MG63 (cell line): ENCODE results near the gene WHAMM. TPM values are rescaled to one million over a fixed set of nuclear protein-coding genes. Genes with fewer than 3 reads are reported as not detected.
A peak's percentile ranks its signal among the peaks of the same experiment; 100 is the strongest.
"Not testable (repeated sequence)": the region's sequence is repeated elsewhere in the genome, so short reads cannot be mapped to it uniquely, and the experiment has no call there.

Source experiments
- DNase-seq: peaks from one replicate; pipeline ENCODE4 v3.0.0-alpha.2; 2020
- H3K27me3 ChIP-seq: fragments of 250-450 bp; sonication (Bioruptor Pico); 2 replicates; pipeline ENCODE4 v1.5.1; 2020; ENCODE audit warnings: mild to moderate bottlenecking, moderate library complexity
- H3K36me3 ChIP-seq: fragments of 250-450 bp; sonication (Bioruptor Pico); 2 replicates; pipeline ENCODE4 v1.5.1; 2020; ENCODE audit warnings: mild to moderate bottlenecking, moderate library complexity
- H3K4me3 ChIP-seq: fragments of 250-450 bp; sonication (Bioruptor Pico); 2 replicates; pipeline ENCODE4 v1.5.1; 2020; ENCODE audit warnings: mild to moderate bottlenecking, moderate library complexity
- H3K9me3 ChIP-seq: fragments of 250-450 bp; sonication (Bioruptor Pico); 2 replicates; pipeline ENCODE4 v1.5.1; 2020; ENCODE audit warnings: mild to moderate bottlenecking, moderate library complexity
- total RNA-seq: library from RNA; depleted of rRNA; stranded (reverse); fragments of >200 nt; shearing (Covaris generic); gene quantifications from 2 replicates; pipeline ENCODE4 v1.2.3, GENCODE V29; 2014; ENCODE audit warnings: low replicate concordance; rRNA removed

Gene WHAMM
- total RNA-seq = 3.6 and 6.2 TPM in 2 replicates

- peak within 1 kb of the TSS; percentile 80 for H3K4me3 ChIP-seq
- peaks cover 21% of the 10 kb centered on the region for H3K36me3 ChIP-seq
- H3K9me3 ChIP-seq = no peaks in the 10 kb centered on the region
- no peaks in the 10 kb centered on the region for H3K27me3 ChIP-seq
- peak; percentile 100 for DNase-seq
These were observed at the start of gene WHAMM for GRCh38 chr15:82809308-82810060. WHAMM (plus strand) TSS chr15:82809628; CDS start chr15:82809727, 99 bp downstream.

GRCh38 chr15:82763361-82764116 is 45.9 kb upstream of the WHAMM start:
- H3K4me3 ChIP-seq = no peak overlapping the region
- no peaks in the 10 kb centered on the region for H3K9me3 ChIP-seq

GRCh38 chr15:82764117-82764490 is 45.3 kb upstream of the WHAMM start:
- Histone ChIP-seq H3K27me3 (no peaks in the 10 kb centered on the region), H3K36me3 (peaks cover 35% of the 10 kb centered on the region), H3K9me3 (no peaks in the 10 kb centered on the region), H3K4me3 (no peak overlapping the region)
- DNase-seq = no peak

More at GRCh38 chr15:82763361-82764116, 45.9 kb upstream of the WHAMM start:
- H3K27me3 ChIP-seq = no peaks in the 10 kb centered on the region
- H3K36me3 ChIP-seq = peaks cover 41% of the 10 kb centered on the region
- no peak for DNase-seq

- Histone ChIP-seq H3K9me3 (no peaks in the 10 kb centered on the region), H3K36me3 (peaks cover 31% of the 10 kb centered on the region), H3K4me3 (no peak overlapping the region), H3K27me3 (no peaks in the 10 kb centered on the region)
- DNase-seq = no peak
These were observed 44.7 kb upstream of the WHAMM start for GRCh38 chr15:82764740-82765139.

GRCh38 chr15:82766201-82766600 is 43.2 kb upstream of the WHAMM start:
- not testable (repeated sequence) for DNase-seq, H3K27me3 ChIP-seq

GRCh38 chr15:82767163-82767829 is 42.1 kb upstream of the WHAMM start:
- H3K27me3 ChIP-seq = no peaks in the 10 kb centered on the region
- no peaks in the 10 kb centered on the region for H3K9me3 ChIP-seq
- H3K36me3 ChIP-seq = peaks cover 20% of the 10 kb centered on the region
- no peak overlapping the region for H3K4me3 ChIP-seq
- no peak for DNase-seq

More at GRCh38 chr15:82766201-82766600, 43.2 kb upstream of the WHAMM start:
- H3K4me3 ChIP-seq, H3K9me3 ChIP-seq: not testable (repeated sequence)
- H3K36me3 ChIP-seq = peaks cover 26% of the 10 kb centered on the region

GRCh38 chr15:82768414-82769054 is 40.9 kb upstream of the WHAMM start:
- DNase-seq = peak; percentile 21

GRCh38 chr15:82771789-82772607 is 37.4 kb upstream of the WHAMM start:
- Histone ChIP-seq H3K36me3 (peaks cover 5% of the 10 kb centered on the region; the same call in 1 of the 2 replicates), H3K27me3 (no peaks in the 10 kb centered on the region)
- DNase-seq = no peak

More at GRCh38 chr15:82768414-82769054, 40.9 kb upstream of the WHAMM start:
- H3K9me3 ChIP-seq = no peaks in the 10 kb centered on the region
- H3K27me3 ChIP-seq = no peaks in the 10 kb centered on the region
- H3K4me3 ChIP-seq = no peak overlapping the region
- peaks cover 17% of the 10 kb centered on the region for H3K36me3 ChIP-seq

GRCh38 chr15:82774496-82774895 is 34.9 kb upstream of the WHAMM start:
- Histone ChIP-seq H3K9me3 (no peaks in the 10 kb centered on the region), H3K4me3 (no peak overlapping the region), H3K36me3 (no peaks in the 10 kb centered on the region), H3K27me3 (no peaks in the 10 kb centered on the region)
- no peak for DNase-seq

More at GRCh38 chr15:82771789-82772607, 37.4 kb upstream of the WHAMM start:
- Histone ChIP-seq H3K9me3 (no peaks in the 10 kb centered on the region), H3K4me3 (no peak overlapping the region)

GRCh38 chr15:82778755-82779154 is 30.7 kb upstream of the WHAMM start:
- no peaks in the 10 kb centered on the region for H3K9me3 ChIP-seq
- H3K4me3 ChIP-seq = no peak overlapping the region
- no peaks in the 10 kb centered on the region for H3K27me3 ChIP-seq
- DNase-seq = no peak
- H3K36me3 ChIP-seq = no peaks in the 10 kb centered on the region

- Histone ChIP-seq H3K4me3 (no peak overlapping the region), H3K9me3 (no peaks in the 10 kb centered on the region), H3K27me3 (no peaks in the 10 kb centered on the region), H3K36me3 (no peaks in the 10 kb centered on the region)
- DNase-seq = no peak
These were observed 28.1 kb upstream of the WHAMM start for GRCh38 chr15:82781349-82781748.

- DNase-seq = peak; percentile 6
- H3K4me3 ChIP-seq = no peak overlapping the region
- no peaks in the 10 kb centered on the region for H3K36me3 ChIP-seq
- H3K9me3 ChIP-seq = peaks cover 1% of the 10 kb centered on the region; the same call in 1 of the 2 replicates
- no peaks in the 10 kb centered on the region; the same call in 1 of the 2 replicates for H3K27me3 ChIP-seq
These were observed 20.9 kb upstream of the WHAMM start for GRCh38 chr15:82788496-82788895.

GRCh38 chr15:82789491-82789890 is 19.9 kb upstream of the WHAMM start:
- no peak overlapping the region for H3K4me3 ChIP-seq
- no peak for DNase-seq
- peaks cover 10% of the 10 kb centered on the region for H3K9me3 ChIP-seq
- no peaks in the 10 kb centered on the region for H3K36me3 ChIP-seq
- H3K27me3 ChIP-seq = no peaks in the 10 kb centered on the region; the same call in 1 of the 2 replicates

- no peak for DNase-seq
- Histone ChIP-seq H3K4me3 (no peak overlapping the region), H3K36me3 (no peaks in the 10 kb centered on the region), H3K27me3 (no peaks in the 10 kb centered on the region; the same call in 1 of the 2 replicates), H3K9me3 (peaks cover 10% of the 10 kb centered on the region)
These were observed 19.1 kb upstream of the WHAMM start for GRCh38 chr15:82790321-82790720.

GRCh38 chr15:82792068-82792467 is 17.4 kb upstream of the WHAMM start:
- H3K4me3 ChIP-seq = no peak overlapping the region
- no peaks in the 10 kb centered on the region; the same call in 1 of the 2 replicates for H3K27me3 ChIP-seq
- peaks cover 10% of the 10 kb centered on the region for H3K9me3 ChIP-seq
- no peak for DNase-seq
- no peaks in the 10 kb centered on the region for H3K36me3 ChIP-seq

GRCh38 chr15:82793737-82794136 is 15.7 kb upstream of the WHAMM start:
- Histone ChIP-seq H3K9me3 (peaks cover 10% of the 10 kb centered on the region), H3K27me3 (no peaks in the 10 kb centered on the region; the same call in 1 of the 2 replicates), H3K4me3 (no peak overlapping the region), H3K36me3 (no peaks in the 10 kb centered on the region)
- no peak for DNase-seq
